Skin of body (tissue), 2 donors: ENCODE measurements around the gene UBA1. TPM values are rescaled to one million over a fixed set of nuclear protein-coding genes. Genes with fewer than 3 reads are reported as not detected.
A peak's percentile ranks its signal among the peaks of the same experiment; 100 is the strongest.

Experiments
- DNase-seq: peaks from one replicate; lab custom pipeline; 2025; lab: John Stamatoyannopoulos, UW
- total RNA-seq: library from RNA; depleted of rRNA; stranded (reverse); fragments of >200 nt; gene quantifications from one replicate; pipeline ENCODE4 v1.2.3, GENCODE V29; 2014

UBA1 gene
- total RNA-seq, 1 donor from 2014 or later: 74.4 TPM

DNA sequence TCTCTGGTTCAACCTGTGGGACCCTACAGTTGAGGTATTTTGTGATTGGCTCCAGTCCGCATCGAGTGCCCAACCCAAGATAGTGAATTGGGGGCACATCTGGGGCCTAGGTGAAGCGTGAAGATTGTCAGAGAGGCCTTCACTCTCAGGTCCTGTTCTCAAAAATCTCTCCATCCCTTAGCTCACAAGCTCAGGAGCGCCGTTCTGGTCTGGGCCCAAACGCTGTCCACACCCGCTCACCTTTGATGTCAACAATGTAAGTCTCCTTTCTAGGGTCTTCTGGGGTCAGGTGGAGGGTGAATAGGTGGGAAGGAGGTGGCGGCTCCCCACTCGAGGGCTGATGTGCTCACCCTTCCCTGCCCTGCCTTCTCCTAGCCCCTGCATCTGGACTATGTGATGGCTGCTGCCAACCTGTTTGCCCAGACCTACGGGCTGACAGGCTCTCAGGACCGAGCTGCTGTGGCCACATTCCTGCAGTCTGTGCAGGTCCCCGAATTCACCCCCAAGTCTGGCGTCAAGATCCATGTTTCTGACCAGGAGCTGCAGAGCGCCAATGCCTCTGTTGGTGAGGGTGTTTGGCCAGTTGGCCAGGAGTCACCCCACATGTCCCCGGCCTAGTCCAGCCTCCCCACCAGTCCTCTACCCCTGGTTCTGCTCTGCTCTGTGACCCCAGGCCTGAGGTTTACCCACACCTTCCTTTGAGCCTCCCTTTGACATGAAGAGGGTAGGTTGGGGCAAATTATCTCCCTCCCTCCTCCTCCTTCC, 17.2 kb downstream of the UBA1 start:
- DNase-seq: no peak

DNA sequence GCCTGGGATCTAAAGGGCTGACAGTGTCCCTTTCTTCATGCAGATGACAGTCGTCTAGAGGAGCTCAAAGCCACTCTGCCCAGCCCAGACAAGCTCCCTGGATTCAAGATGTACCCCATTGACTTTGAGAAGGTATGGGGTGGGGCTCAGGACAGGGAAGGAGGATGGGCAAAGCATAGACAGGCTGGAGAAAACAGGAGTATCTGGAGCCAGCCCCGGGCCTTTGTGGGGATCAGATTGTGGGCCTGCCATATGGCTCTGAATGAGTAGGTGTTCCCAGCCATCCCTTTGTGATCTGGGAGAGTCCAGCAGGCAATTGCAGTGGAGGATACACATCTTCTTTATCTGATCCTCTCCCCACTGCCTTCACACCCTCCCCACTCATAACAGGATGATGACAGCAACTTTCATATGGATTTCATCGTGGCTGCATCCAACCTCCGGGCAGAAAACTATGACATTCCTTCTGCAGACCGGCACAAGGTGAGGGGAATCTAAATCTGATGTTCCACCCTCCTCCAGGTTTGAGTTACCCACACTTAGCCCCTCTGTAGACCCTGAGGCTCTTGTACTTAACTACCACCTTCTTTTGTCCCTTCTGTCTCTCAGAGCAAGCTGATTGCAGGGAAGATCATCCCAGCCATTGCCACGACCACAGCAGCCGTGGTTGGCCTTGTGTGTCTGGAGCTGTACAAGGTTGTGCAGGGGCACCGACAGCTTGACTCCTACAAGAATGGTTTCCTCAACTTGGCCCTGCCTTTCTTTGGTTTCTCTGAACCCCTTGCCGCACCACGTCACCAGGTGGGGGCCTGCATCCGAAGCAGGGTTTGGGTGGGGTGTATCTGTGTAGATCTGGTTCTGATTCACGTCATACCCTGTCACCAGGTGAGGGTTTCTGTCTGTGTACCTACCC, 19.0 kb downstream of the UBA1 start:
- DNase-seq: no peak

DNA sequence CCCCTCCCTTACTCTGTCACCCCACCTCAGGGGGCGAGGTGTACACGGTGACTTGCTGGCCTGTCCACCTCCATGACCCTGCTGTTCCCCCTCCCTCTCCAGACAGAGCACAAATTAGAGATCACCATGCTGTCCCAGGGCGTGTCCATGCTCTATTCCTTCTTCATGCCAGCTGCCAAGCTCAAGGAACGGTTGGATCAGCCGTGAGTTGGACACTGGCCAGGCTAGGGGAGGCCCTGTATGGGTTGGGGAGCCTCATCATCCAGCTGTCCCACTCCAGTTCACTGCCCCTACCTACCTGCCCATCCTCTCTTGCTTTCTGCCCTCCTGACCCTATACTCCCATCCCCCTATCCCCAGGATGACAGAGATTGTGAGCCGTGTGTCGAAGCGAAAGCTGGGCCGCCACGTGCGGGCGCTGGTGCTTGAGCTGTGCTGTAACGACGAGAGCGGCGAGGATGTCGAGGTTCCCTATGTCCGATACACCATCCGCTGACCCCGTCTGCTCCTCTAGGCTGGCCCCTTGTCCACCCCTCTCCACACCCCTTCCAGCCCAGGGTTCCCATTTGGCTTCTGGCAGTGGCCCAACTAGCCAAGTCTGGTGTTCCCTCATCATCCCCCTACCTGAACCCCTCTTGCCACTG, 20.9 kb downstream of the UBA1 start:
- DNase-seq: no peak

DNA sequence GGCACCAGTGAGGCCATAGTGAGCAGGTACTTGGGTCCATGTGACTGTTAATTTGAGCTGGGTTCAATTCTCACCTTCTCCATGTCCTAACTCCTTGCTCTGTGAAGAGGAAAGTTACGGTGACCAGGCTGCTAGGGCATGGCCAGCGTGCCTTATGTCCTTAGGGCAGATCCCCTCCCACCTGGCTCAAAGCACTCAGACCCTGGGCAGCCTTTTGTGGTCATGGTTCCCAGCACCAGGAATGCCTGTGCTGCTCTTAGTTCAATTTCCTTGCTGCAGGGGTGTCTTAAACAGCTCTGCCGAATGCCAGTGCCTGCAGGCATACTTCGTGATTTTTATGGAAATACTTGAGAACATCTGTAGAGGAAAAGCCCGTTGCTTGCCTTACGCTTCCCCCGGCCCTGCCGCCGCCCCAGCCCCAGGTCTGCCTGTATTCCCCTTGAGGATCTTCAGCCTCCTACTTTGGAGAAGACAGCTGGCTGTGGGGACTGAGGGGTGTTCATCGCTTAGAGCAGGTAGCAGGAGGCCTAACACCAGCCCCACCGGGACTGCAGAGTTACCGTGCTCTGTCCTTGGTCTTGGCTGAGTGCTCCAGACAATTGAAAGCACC, 21.8 kb downstream of the UBA1 start:
- DNase-seq: no peak

DNA sequence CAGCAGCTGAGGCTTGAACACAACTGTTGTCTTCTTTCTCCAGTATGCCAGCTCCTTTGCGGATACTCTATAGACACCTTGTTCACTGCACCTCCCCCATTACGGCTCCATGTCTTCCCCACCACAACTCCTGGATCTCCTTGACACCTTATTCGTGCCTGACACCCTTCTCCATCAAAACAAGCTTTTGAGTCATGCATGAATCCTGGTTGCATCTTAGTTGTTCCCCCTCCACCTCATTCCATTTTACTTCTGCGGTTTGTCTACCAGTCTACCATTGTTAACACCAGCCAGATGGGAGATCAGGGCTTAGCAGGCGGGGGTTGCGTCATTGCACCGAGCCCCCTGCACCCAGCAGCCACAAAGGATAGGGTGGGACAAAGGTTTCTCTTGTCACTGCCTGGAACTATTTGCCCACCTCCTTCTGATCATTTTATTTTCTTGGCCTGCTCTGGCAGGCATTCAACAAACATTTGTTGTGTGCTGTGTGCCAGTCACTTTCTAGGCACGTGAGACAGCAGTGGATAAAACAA, 22.8 kb downstream of the UBA1 start:
- no peak for DNase-seq

DNA sequence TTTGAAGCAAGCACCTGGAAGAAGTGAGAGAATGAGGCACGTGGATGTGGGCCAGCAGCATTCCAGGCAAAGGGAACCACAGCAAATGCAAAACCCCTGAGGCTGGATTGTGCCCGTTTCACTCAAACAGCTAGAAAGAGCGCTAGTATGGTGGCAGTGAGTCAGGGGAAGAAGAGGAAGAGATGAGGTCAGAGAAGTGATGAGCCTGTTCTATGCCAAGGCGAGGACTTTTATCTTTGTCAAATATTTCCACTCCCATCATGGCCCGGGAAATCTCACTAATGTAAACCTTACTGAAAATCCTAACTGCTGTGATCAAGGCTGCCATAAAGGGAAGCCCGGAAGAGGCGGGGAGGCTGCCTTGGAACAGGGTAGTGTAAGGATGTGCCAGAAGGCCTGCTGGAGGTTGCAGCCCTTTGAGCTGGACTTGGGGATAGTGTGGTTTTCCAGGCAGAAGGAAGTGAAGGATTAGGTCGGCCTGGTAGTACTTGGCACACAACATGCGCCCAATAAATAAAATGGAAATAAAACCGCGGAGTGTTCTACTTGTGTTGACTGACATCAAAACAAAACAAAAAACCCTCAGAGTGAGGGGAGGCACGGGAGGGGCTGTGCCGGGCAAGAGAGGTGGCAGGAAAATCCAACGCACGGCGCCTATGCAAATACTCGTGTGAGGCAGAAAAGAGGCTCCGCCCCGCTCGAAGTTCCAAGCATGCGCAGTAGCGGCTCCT, 23.7 kb downstream of the UBA1 start:
- peak; percentile 67 for DNase-seq

DNA sequence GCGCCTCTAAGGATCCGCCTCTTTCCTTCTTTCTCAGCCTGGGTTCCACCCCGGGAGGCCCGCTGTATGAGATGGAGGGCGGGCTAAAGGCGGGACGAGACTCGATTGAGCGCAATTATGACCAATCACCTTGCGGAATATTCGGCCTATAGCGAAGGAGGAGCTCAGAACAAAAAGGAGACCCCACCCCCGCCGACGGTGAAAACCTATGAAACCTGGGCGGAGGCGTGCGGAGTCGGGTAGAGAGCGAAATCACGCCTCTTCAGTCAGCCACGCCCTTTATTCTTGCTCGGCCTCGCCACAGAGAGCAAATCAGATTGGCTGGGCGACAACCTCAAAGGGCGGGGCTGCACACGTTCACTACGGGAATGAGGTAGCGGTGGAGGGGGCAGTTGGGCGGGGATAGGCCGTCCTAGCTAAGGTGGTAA, 24.2 kb downstream of the UBA1 start:
- DNase-seq: peak; percentile 97

DNA sequence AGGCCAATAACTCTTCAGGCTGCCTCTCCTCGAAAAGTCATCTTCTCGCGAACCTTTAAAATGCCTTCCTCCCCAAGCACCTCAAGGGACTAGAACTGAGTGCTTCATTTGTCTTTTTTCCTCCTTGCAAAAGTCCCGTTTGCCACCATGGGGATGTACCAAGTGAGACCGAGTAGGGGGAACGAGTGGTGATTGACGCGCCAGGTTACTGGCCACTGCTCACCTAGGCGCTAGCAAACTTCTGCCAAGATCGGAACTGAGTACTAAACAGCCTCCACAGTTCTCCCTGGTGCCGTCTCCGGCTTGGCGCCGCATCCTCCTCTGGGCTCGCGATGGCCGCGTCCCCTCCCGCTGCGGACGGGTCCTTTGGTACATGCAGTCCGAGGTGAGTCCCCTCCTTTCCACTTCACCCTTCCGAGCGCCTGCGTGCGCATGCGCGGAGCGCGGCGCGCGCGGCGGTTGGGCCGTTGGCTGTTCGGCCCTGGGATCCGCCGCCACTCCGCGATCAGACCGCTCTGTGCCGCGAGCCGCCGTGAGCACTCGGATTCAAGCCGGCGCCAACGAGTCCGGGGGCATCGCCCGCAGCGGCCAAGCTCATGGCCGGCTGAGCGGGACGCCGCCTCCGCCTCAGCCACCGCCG, 24.8 kb downstream of the UBA1 start, which contains the start of gene CDK16:
CDK16 (plus strand) TSS at position 402 of the 640 bp plus-strand sequence. CDS start 4,877 bp downstream, outside the sequence.
- DNase-seq: peak; percentile 92

DNA sequence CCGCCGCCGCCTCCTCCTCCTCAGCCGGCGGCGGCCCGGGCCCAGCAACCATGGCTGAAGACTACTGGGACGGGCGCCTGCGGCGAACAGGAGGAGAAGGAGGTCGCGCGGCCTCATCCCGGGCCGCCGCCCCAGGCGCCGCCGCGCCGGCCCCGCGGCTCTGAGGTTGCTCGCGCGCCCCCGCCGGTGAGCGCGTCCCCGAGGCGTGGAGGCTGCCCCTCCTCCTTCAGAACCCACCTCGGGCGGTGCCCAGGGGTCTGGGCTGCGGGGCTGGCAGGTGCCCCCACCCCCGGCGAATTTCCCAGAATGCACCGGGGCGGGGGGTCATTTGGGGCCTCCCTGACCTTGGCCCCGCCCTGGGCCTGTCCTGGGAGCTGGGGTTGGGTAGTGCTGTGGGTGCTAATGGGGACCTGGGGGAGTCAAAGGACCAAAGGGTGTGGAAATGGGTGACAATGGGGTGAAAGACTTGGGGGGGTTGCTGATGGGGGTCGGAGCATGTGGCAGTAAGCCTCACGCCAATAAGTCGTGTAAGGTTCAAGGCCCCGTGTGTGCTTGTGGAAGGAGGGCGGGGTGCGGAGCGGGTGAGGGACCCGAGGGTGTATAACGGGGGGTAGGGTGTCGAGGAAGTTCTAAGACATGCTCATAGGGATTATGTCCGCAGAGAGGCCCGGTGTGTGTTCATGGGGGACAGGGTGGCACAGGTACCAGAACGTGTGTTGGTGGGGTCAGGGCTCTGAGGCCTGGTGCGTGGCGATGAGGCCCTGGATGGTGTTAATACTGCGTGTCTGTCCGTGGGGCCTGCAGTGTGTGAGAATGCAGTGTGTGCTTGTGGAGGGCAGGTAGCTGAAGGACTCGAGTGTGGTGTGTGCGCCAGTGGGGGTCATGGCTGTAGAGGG, 25.5 kb downstream of the UBA1 start:
- no peak for DNase-seq

DNA sequence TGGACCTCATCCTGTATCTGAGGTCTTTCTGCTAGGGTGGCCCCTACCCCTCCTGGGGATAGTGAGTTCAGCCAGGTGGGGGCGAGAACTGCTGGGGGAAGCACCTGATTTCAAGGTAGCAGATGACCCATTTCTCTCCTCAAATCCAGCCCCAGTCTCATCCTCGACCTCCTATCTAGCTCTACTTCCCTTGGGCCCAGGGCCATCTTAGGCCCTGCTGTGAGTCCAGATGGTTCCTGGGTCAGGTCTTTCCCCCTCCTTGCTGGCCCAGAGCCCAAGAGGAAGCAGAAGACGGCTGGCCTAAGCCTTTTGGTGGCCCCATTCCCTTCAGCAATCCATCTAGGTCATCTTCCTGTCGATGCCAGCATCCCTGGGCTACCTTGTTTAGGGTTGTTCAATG, 28.1 kb downstream of the UBA1 start:
- no peak for DNase-seq

DNA sequence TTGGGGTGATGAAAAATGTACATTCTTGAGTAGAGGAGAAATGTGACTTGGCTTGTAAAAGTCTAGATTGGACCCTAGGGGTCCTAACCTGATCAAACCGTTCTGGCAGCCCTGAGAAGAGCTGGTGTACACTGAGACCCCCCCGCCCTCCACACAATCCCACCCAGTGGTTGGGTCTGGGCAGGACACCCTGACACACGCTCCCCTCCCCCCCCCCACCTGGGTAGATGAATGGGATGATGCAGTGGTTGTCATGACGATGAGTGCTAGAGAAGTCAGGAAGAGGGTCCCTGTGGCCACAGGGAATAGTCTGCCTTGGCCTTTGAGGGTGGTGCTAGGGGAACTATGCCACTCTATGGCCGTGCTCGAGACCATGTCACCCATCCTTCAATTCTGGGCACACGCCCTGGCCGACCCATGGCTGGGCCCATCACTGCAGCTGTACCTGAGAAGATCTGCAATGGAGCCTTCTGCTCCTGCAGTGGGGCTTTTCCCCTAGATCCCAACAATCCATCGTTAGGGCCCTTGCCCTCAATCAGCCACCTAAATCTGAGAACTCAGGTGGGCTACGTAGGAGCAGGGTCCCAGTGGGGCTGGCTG, 29.2 kb downstream of the UBA1 start:
- DNase-seq: no peak

DNA sequence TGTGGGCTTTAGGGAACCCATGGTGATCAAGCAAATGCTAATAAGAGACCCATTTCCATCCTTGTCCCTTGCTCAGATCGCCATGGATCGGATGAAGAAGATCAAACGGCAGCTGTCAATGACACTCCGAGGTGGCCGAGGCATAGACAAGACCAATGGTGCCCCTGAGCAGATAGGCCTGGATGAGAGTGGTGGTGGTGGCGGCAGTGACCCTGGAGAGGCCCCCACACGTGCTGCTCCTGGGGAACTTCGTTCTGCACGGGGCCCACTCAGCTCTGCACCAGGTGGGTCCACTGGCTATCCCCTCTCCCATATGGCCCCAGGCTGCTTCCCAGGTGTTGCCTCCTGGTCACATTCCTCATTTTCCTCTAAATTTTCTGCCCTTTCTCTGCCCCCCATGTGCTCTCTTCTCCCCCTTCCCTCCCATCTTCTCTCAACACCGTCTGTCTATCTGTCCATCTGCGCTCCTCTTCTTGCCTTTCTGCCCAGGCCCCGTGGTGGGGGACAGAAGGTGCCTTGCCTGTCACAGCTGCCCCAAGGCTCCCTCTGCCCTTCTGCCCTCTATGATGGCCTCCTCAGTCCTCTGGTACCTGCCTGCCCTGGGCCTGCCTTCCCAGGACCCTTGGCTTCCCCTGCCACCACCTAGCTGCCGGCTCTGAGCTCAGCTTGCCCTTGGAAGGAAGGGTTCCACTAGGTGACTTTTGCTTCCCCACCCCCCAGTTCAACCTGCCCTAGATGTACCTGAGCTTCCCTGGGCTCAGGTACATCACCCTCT, 30.0 kb downstream of the UBA1 start:
- no peak for DNase-seq

DNA sequence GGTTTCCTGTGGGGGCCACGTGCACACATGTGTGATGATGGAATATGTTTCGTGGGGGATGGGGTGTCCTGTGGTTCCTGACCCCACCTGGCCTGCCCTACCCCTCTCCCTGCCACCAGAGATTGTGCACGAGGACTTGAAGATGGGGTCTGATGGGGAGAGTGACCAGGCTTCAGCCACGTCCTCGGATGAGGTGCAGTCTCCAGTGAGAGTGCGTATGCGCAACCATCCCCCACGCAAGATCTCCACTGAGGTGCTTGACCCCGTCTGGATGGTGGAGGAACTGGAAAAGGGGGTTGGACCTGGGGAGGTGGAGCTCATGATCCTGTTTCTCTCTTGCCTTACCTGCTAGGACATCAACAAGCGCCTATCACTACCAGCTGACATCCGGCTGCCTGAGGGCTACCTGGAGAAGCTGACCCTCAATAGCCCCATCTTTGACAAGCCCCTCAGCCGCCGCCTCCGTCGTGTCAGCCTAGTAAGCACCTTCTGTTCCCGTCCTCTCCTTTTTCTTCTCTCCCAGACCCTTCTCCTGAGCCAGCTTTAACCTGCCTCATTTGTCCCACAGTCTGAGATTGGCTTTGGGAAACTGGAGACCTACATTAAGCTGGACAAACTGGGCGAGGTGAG, 30.8 kb downstream of the UBA1 start:
- no peak for DNase-seq

DNA sequence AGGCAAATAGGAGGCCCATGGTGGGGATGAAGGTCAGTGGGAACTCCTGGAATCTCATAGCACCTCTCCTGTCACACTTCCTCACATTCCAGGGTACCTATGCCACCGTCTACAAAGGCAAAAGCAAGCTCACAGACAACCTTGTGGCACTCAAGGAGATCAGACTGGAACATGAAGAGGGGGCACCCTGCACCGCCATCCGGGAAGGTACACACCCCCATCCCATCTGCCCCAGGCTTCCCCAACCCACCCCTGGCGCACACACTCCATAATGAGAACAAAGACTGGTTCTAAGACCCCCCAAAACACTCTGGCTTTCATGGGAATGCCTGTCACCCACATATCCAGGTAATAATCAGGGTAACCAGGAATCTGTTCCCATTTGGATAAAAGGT, 31.3 kb downstream of the UBA1 start:
- DNase-seq: no peak

DNA sequence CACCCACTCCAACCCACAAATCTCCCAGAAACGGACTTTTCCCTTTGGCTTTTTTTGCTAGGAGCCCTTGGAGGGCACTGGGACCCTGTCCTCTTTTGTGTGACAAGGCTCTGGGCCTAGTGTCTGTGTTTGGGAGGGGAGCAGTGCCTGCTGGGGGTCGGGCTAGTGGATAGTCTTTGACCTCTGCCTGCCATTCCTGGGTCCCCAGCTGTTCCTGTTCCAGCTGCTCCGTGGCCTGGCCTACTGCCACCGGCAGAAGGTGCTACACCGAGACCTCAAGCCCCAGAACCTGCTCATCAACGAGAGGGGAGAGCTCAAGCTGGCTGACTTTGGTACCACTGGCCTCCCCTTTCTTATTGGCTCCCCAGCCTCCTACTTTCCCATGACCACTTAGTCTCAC, 32.4 kb downstream of the UBA1 start:
- DNase-seq: no peak

DNA sequence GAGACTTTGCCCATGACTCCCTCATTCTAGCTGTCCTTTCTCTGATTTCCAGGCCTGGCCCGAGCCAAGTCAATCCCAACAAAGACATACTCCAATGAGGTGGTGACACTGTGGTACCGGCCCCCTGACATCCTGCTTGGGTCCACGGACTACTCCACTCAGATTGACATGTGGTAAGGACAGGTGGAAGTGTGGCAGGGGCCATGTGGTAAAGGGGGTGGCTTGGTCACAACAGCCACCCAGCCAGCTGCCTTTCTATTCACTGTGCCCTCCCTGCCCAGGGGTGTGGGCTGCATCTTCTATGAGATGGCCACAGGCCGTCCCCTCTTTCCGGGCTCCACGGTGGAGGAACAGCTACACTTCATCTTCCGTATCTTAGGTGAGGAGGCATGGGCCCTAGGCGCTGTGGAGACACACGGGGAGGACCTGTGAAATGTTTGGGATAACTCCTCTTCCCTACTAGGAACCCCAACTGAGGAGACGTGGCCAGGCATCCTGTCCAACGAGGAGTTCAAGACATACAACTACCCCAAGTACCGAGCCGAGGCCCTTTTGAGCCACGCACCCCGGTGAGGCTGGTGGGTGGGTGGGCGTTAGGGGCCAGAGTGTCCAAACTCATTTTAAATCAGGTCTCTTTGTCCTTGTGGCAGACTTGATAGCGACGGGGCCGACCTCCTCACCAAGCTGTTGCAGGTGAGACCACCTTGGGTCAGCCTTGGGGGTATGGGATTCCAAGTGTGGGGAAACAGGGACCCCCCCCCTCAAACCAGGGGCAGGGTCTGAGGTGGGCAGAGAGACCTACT, 33.1 kb downstream of the UBA1 start:
- DNase-seq: no peak

DNA sequence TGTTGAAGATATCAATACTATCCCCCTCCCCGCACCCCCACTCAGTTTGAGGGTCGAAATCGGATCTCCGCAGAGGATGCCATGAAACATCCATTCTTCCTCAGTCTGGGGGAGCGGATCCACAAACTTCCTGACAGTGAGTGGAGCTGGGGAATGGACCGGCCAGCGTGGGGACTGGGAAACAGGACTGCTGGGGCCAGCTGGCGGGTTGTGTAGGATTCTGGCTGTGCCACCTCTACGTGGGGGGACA, 33.6 kb downstream of the UBA1 start:
- no peak for DNase-seq
